ENCODE measurements around the gene KMT2C.
"Not testable (repeated sequence)": the region's sequence is repeated elsewhere in the genome, so short reads cannot be mapped to it uniquely, and the experiment has no call there.

Gene KMT2C

GRCh38 chr7:152423991-152424347 is 11.8 kb downstream of the KMT2C start:
- H3K9me3 ChIP-seq (ENCODE audit: control extremely low read depth in 1 of 5, control insufficient read depth in 4 of 5, insufficient read depth in 2 of 5, low read depth in 1 of 5, low read length in 4 of 5), result peaks cover 3 to 25% (median 12%) of the 10 kb centered on the region in 5 experiments
- WGBS (ENCODE audit: insufficient coverage), result no CpG with 5 or more reads among the region's 3 CpGs
- H3K4me1 ChIP-seq (ENCODE audit: control extremely low read depth in 1 of 4, control insufficient read depth in 4 of 4, insufficient read depth in 4 of 4, low read length in 3 of 4), result peaks cover 2 to 6% (median 5%) of the 10 kb centered on the region in 4 experiments
- no peaks in the 10 kb centered on the region for H3K27me3 ChIP-seq (replicated peaks in 2 of 5; ENCODE audit: control insufficient read depth in 4 of 5, insufficient read depth in 5 of 5, low read length in 4 of 5)
- H3K27ac ChIP-seq (ENCODE audit: insufficient read depth in 1 of 2, low read depth in 1 of 2, low read length in 2 of 2, poor library complexity in 1 of 2, severe bottlenecking in 2 of 2), result no peak overlapping the region
- peaks cover 2 to 10% (median 8%) of the 10 kb centered on the region in 4 experiments for H3K36me3 ChIP-seq (ENCODE audit: control insufficient read depth in 4 of 4, insufficient read depth in 4 of 4, low read length in 3 of 4)
- ChIA-PET POLR2A (no interaction called here), CTCF (interaction anchor here (1.0 to 1.3 kb wide), 3 partner anchors 8 to 87 kb away, joined by 3 to 4 read pairs (median 3); no protein-coding TSS in a partner anchor)
- DNase-seq, result no peak
- no peak overlapping the region for H3K4me3 ChIP-seq (ENCODE audit: control insufficient read depth in 1 of 7, extremely low read depth in 1 of 7, insufficient read depth in 4 of 7, low read depth in 2 of 7, low read length in 6 of 7)

DNA sequence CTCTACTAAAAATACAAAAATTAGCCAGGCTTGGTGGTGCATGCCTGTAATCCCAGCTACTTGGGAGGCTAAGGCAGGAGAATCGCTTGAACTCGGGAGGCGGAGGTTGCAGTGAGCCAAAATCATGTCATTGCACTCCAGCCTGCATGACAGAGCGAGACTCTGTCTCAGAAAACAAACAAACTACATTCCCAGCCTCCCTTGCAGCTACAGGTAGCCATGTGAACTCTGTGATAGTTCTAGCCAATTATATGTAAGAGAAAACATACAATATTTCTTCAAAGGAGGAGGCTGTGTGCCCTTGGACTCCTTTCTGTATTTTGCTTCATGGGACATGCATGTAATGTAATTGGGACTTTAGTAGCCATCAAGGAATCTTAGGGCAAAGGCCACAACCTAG is 12.6 kb downstream of the KMT2C start:
- H3K4me1 ChIP-seq (ENCODE audit: control extremely low read depth in 1 of 4, control insufficient read depth in 4 of 4, insufficient read depth in 4 of 4, low read length in 3 of 4); H3K4me3 ChIP-seq (ENCODE audit: control insufficient read depth in 1 of 7, extremely low read depth in 1 of 7, insufficient read depth in 4 of 7, low read depth in 2 of 7, low read length in 6 of 7); H3K27me3 ChIP-seq (replicated peaks in 2 of 5; ENCODE audit: control insufficient read depth in 4 of 5, insufficient read depth in 5 of 5, low read length in 4 of 5); POLR2A ChIA-PET; H3K27ac ChIP-seq (ENCODE audit: insufficient read depth in 1 of 2, low read depth in 1 of 2, low read length in 2 of 2, poor library complexity in 1 of 2, severe bottlenecking in 2 of 2); CTCF ChIA-PET; H3K36me3 ChIP-seq (ENCODE audit: control insufficient read depth in 4 of 4, insufficient read depth in 4 of 4, low read length in 3 of 4); DNase-seq: not testable (repeated sequence)
- H3K9me3 ChIP-seq (ENCODE audit: control extremely low read depth in 1 of 5, control insufficient read depth in 4 of 5, insufficient read depth in 2 of 5, low read depth in 1 of 5, low read length in 4 of 5), result peaks cover 3 to 25% (median 12%) of the 10 kb centered on the region in 5 experiments
- 100% methylated on average over 3 of the region's 4 CpGs for WGBS (ENCODE audit: insufficient coverage)

GRCh38 chr7:152420950-152421349 is 14.9 kb downstream of the KMT2C start:
- H3K27me3 ChIP-seq (replicated peaks in 2 of 5; ENCODE audit: control insufficient read depth in 4 of 5, insufficient read depth in 5 of 5, low read length in 4 of 5); H3K27ac ChIP-seq (ENCODE audit: insufficient read depth in 1 of 2, low read depth in 1 of 2, low read length in 2 of 2, poor library complexity in 1 of 2, severe bottlenecking in 2 of 2); H3K4me1 ChIP-seq (ENCODE audit: control extremely low read depth in 1 of 4, control insufficient read depth in 4 of 4, insufficient read depth in 4 of 4, low read length in 3 of 4); POLR2A ChIA-PET; CTCF ChIA-PET; H3K4me3 ChIP-seq (ENCODE audit: control insufficient read depth in 1 of 7, extremely low read depth in 1 of 7, insufficient read depth in 4 of 7, low read depth in 2 of 7, low read length in 6 of 7); H3K36me3 ChIP-seq (ENCODE audit: control insufficient read depth in 4 of 4, insufficient read depth in 4 of 4, low read length in 3 of 4): not testable (repeated sequence)
- peaks cover 3 to 25% (median 12%) of the 10 kb centered on the region in 5 experiments for H3K9me3 ChIP-seq (ENCODE audit: control extremely low read depth in 1 of 5, control insufficient read depth in 4 of 5, insufficient read depth in 2 of 5, low read depth in 1 of 5, low read length in 4 of 5)
- peak in 1 of 3 donors; percentile 51 for DNase-seq

DNA sequence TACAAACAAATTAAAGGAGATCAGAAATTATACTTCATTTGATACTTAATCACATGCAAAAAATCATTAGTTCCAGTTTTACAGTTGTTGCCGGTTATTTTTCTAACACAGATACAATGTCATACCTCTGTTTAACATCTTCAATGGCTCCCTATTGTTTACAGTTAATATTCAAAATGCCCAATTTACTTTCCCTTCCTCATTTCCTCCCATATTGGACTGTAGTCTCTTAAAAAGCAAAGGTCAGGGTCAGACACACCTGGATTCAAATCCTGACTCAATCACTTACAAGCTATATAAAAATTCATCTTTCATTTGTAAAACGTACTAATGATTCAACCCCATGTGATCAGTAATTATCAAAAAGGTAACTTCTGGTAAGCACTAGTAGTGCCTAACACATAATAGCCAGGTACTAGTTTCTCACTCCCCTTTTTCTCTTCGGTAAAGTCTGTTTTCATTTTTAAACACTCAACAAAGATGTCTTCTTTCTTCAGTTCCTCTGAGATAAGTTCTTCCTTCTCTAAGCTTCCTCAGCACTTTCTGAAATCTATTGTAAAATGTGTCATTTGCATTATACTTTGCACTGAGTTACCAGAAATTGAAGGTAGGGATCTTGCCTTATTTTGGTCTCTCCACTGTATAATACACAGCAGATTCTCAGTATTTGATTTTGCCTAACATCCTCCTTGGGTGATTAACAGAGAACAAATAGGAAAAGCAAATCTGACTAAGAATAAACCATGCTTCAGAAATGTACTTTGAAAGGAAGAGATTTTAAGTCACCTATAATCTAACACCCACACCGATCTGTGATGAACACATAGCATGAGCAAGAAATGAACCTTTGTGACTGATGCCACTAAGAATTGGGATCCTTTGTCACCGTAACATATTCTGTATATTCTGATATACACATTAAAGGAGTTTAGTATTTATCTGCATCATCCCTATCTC is 16.1 kb downstream of the KMT2C start:
- CTCF ChIA-PET, result no interaction called here
- Histone ChIP-seq H3K4me1 (ENCODE audit: control extremely low read depth in 1 of 4, control insufficient read depth in 4 of 4, insufficient read depth in 4 of 4, low read length in 3 of 4) (no peaks in the 10 kb centered on the region), H3K9me3 (ENCODE audit: control extremely low read depth in 1 of 5, control insufficient read depth in 4 of 5, insufficient read depth in 2 of 5, low read depth in 1 of 5, low read length in 4 of 5) (peaks cover 3 to 25% (median 12%) of the 10 kb centered on the region in 5 experiments), H3K27me3 (replicated peaks in 2 of 5; ENCODE audit: control insufficient read depth in 4 of 5, insufficient read depth in 5 of 5, low read length in 4 of 5) (no peaks in the 10 kb centered on the region), H3K4me3 (ENCODE audit: control insufficient read depth in 1 of 7, extremely low read depth in 1 of 7, insufficient read depth in 4 of 7, low read depth in 2 of 7, low read length in 6 of 7) (no peak overlapping the region), H3K27ac (ENCODE audit: insufficient read depth in 1 of 2, low read depth in 1 of 2, low read length in 2 of 2, poor library complexity in 1 of 2, severe bottlenecking in 2 of 2) (no peak overlapping the region), H3K36me3 (ENCODE audit: control insufficient read depth in 4 of 4, insufficient read depth in 4 of 4, low read length in 3 of 4) (peaks cover 2 to 10% (median 8%) of the 10 kb centered on the region in 4 experiments)
- no peak for DNase-seq
- 100% methylated on average over 1 of the region's 5 CpGs for WGBS (ENCODE audit: insufficient coverage)
- POLR2A ChIA-PET, result no interaction called here

DNA sequence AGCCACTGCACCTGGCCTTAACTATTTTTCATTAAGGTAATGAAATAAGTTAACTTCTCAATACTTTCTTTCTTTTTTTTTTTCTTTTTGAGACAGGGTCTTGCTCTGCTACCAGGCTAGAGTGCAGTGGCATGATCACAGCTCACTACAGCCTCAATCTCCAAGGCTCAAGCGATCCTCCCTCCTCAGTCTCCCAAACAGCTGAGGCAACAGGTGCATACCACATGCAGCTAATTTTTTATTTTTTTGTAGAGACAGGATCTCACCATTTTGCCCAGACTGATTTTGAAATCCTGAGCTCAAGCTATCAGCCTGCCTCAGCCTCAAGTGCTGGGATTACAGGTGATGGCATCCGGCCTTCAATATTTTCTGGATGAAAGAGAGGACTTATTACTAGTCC is 21.0 kb downstream of the KMT2C start:
- CTCF ChIA-PET, result interaction anchor here (0.6 to 1.6 kb wide), 3 partner anchors 10 to 85 kb away, joined by 3 to 4 read pairs (median 4); no protein-coding TSS in a partner anchor
- H3K27ac ChIP-seq (ENCODE audit: insufficient read depth in 1 of 2, low read depth in 1 of 2, low read length in 2 of 2, poor library complexity in 1 of 2, severe bottlenecking in 2 of 2), result no peak overlapping the region
- no peaks in the 10 kb centered on the region for H3K36me3 ChIP-seq (ENCODE audit: control insufficient read depth in 4 of 4, insufficient read depth in 4 of 4, low read length in 3 of 4)
- no peaks in the 10 kb centered on the region for H3K4me1 ChIP-seq (ENCODE audit: control extremely low read depth in 1 of 4, control insufficient read depth in 4 of 4, insufficient read depth in 4 of 4, low read length in 3 of 4)
- POLR2A ChIA-PET, result interaction anchor here (0.6 kb wide), 1 partner anchor 281 kb away, joined by 3 read pairs; no protein-coding TSS in a partner anchor
- WGBS (ENCODE audit: insufficient coverage), result 100% methylated on average over 1 of the region's 2 CpGs
- no peak overlapping the region for H3K4me3 ChIP-seq (ENCODE audit: control insufficient read depth in 1 of 7, extremely low read depth in 1 of 7, insufficient read depth in 4 of 7, low read depth in 2 of 7, low read length in 6 of 7)
- no peak for DNase-seq
- H3K27me3 ChIP-seq (replicated peaks in 2 of 5; ENCODE audit: control insufficient read depth in 4 of 5, insufficient read depth in 5 of 5, low read length in 4 of 5), result no peaks in the 10 kb centered on the region
- peaks cover 0 to 1% (median 0%) of the 10 kb centered on the region in 5 experiments for H3K9me3 ChIP-seq (ENCODE audit: control extremely low read depth in 1 of 5, control insufficient read depth in 4 of 5, insufficient read depth in 2 of 5, low read depth in 1 of 5, low read length in 4 of 5)

GRCh38 chr7:152411389-152411788 is 24.4 kb downstream of the KMT2C start:
- H3K27me3 ChIP-seq (replicated peaks in 2 of 5; ENCODE audit: control insufficient read depth in 4 of 5, insufficient read depth in 5 of 5, low read length in 4 of 5), result no peaks in the 10 kb centered on the region
- ChIA-PET POLR2A (no interaction called here), CTCF (no interaction called here)
- WGBS (ENCODE audit: insufficient coverage), result 100% methylated on average over 1 of the region's 5 CpGs
- no peaks in the 10 kb centered on the region for H3K9me3 ChIP-seq (ENCODE audit: control extremely low read depth in 1 of 5, control insufficient read depth in 4 of 5, insufficient read depth in 2 of 5, low read depth in 1 of 5, low read length in 4 of 5)
- no peak overlapping the region for H3K27ac ChIP-seq (ENCODE audit: insufficient read depth in 1 of 2, low read depth in 1 of 2, low read length in 2 of 2, poor library complexity in 1 of 2, severe bottlenecking in 2 of 2)
- DNase-seq, result no peak
- H3K36me3 ChIP-seq (ENCODE audit: control insufficient read depth in 4 of 4, insufficient read depth in 4 of 4, low read length in 3 of 4), result no peaks in the 10 kb centered on the region
- H3K4me3 ChIP-seq (ENCODE audit: control insufficient read depth in 1 of 7, extremely low read depth in 1 of 7, insufficient read depth in 4 of 7, low read depth in 2 of 7, low read length in 6 of 7), result no peak overlapping the region
- H3K4me1 ChIP-seq (ENCODE audit: control extremely low read depth in 1 of 4, control insufficient read depth in 4 of 4, insufficient read depth in 4 of 4, low read length in 3 of 4), result no peaks in the 10 kb centered on the region

GRCh38 chr7:152406491-152406890 is 29.3 kb downstream of the KMT2C start:
- H3K27me3 ChIP-seq (replicated peaks in 2 of 5; ENCODE audit: control insufficient read depth in 4 of 5, insufficient read depth in 5 of 5, low read length in 4 of 5), result no peaks in the 10 kb centered on the region
- no peaks in the 10 kb centered on the region for H3K36me3 ChIP-seq (ENCODE audit: control insufficient read depth in 4 of 4, insufficient read depth in 4 of 4, low read length in 3 of 4)
- H3K27ac ChIP-seq (ENCODE audit: insufficient read depth in 1 of 2, low read depth in 1 of 2, low read length in 2 of 2, poor library complexity in 1 of 2, severe bottlenecking in 2 of 2), result no peak overlapping the region
- CTCF ChIA-PET, result interaction anchor here (0.7 to 1.3 kb wide), 2 partner anchors 9 to 24 kb away, joined by 3 to 5 read pairs; no protein-coding TSS in a partner anchor
- WGBS (ENCODE audit: insufficient coverage), result 29% methylated on average over 3 of the region's 3 CpGs
- peaks cover 0 to 7% (median 2%) of the 10 kb centered on the region in 5 experiments for H3K9me3 ChIP-seq (ENCODE audit: control extremely low read depth in 1 of 5, control insufficient read depth in 4 of 5, insufficient read depth in 2 of 5, low read depth in 1 of 5, low read length in 4 of 5)
- no peaks in the 10 kb centered on the region for H3K4me1 ChIP-seq (ENCODE audit: control extremely low read depth in 1 of 4, control insufficient read depth in 4 of 4, insufficient read depth in 4 of 4, low read length in 3 of 4)
- no peak for DNase-seq
- H3K4me3 ChIP-seq (ENCODE audit: control insufficient read depth in 1 of 7, extremely low read depth in 1 of 7, insufficient read depth in 4 of 7, low read depth in 2 of 7, low read length in 6 of 7), result no peak overlapping the region
- POLR2A ChIA-PET, result interaction anchor here (1.0 kb wide), 1 partner anchor 19 kb away, joined by 5 read pairs; no protein-coding TSS in a partner anchor

All from common myeloid progenitor, CD34-positive (primary cell).